Activated CD8-positive, alpha-beta memory T cell treated with anti-CD3 and anti-CD28 coated beads for 24 hours (primary cell): ENCODE data around the gene MEP1A.
A peak's percentile ranks its signal among the peaks of the same experiment; 100 is the strongest.
"Not testable (repeated sequence)": the region's sequence is repeated elsewhere in the genome, so short reads cannot be mapped to it uniquely, and the experiment has no call there.

Experiments
- DNase-seq: peaks from one replicate; pipeline ENCODE4 v3.0.0-alpha.2; 2020

Gene MEP1A

GRCh38 chr6:46838033-46838432, 44.8 kb downstream of the MEP1A start:
- DNase-seq = no peak

DNA sequence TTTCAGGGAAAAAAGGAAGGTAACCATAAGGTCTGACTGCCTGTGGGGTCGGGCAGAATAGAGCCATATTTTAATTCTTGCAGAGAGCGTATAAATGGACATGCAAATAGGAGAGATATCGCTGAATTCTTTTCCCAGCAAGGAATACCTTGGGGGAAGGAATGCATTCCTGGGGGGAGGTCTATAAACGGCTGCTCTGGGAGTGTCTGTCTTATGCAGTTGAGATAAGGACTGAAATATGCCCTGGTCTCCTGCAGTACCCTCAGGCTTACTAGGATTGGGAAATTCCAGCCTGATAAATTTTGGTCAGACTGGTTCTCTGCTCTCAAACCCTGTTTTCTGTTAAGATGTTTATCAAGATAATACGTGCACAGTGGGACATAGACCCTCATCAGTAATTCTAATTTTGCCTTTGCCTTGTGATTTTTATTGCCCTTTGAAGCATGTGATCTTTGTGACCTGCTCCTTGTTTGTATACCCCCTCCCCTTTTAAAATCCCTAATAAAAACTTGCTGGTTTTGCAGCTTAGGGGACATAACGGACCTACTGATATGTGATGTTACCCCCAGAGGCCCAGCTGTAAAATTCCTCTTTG, 49.2 kb downstream of the MEP1A start:
- not testable (repeated sequence) for DNase-seq

DNA sequence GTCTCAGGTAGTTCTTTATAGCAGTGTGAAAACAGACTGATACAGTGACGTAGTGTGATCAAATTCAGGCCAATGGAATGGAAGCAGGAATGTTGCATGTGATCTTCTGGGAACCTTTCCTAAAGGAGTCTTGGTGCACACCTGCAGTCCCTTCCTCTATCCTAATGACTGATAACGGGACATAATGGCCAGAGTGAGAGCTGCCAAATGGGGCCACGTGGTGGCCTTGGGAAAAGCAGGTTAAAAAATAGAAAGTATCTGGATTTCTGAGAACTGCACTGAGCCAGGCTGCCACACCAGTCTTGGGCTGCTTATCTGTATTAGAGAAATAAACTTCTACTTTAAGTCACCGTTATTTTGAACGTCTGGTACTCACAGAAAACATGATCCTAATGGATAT, 51.9 kb downstream of the MEP1A start:
- DNase-seq = no peak

- DNase-seq = peak; percentile 85
Measured at GRCh38 chr6:46848684-46849360, 55.6 kb downstream of the MEP1A start.

- no peak for DNase-seq
Measured at GRCh38 chr6:46849361-46849690, 56.1 kb downstream of the MEP1A start.

- no peak for DNase-seq
Measured at GRCh38 chr6:46850792-46851191, 57.6 kb downstream of the MEP1A start.

DNA sequence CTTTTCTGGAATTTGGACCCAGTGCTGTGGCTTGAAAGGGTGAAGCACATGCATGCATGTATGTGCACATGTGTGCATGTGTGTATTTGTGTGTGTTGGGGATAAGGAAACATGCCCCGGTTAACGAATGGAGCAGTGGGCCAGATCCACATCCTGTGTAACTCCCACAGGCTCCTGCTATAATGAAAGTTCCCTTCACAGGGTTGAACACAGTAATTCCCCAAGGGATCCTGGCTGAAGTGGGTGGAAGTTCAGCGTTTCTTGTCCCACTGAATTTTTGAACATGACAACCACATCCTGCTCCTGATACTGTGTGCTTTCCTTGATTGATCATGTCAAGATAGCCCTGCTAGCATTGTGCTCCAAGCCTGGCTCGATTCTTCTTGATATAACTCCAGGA, 58.4 kb downstream of the MEP1A start:
- DNase-seq = not testable (repeated sequence)

DNA sequence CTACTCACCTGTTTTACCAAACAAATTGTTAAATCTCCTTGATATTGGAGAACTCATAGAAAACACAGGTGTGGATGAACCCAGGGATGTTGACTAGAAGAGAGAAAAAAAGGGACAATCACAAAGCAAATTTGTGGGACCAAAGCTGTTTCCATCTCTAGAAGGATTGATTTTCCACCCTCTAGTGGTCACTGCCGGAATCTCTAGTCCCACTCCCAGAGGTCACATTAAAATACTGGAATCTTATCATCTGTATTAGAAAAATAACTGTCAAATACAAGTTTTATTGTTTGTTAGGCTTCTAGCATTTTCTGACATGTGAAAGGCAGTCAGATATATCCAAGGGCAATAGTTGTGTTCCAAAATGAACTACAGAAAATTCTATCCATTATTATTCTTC, 62.8 kb downstream of the MEP1A start:
- not testable (repeated sequence) for DNase-seq

GRCh38 chr6:46862381-46862780, 69.2 kb downstream of the MEP1A start:
- DNase-seq = no peak

- DNase-seq = no peak
Measured at GRCh38 chr6:46863791-46864190, 70.6 kb downstream of the MEP1A start.

GRCh38 chr6:46865221-46865620, 72.0 kb downstream of the MEP1A start:
- DNase-seq = no peak

GRCh38 chr6:46867411-46867810, 74.2 kb downstream of the MEP1A start:
- no peak for DNase-seq

- no peak for DNase-seq
Measured at GRCh38 chr6:46876126-46876525, 82.9 kb downstream of the MEP1A start.

- no peak for DNase-seq
Measured at GRCh38 chr6:46879003-46879402, 85.8 kb downstream of the MEP1A start.

DNA sequence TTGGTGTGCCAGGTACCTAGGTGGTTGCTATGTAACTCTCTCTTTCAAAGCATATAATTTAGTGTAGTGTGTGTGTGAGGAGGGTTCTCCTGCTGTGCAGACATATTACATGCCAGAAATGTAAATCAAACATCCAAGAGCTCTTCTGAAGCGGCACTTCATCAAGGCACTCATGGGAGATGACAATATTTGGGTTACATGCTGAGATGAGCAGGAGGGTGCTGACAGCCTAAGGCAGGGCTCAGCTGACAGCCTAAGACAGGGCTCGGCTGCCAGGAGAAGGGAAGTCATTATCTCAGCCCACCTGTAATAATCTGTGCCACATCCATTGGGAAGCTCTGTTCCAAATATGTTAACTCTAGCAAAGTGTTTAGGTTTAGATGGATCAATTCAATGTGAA, 89.5 kb downstream of the MEP1A start:
- no peak for DNase-seq

- no peak for DNase-seq
Measured at GRCh38 chr6:46888031-46888430, 94.8 kb downstream of the MEP1A start.

DNA sequence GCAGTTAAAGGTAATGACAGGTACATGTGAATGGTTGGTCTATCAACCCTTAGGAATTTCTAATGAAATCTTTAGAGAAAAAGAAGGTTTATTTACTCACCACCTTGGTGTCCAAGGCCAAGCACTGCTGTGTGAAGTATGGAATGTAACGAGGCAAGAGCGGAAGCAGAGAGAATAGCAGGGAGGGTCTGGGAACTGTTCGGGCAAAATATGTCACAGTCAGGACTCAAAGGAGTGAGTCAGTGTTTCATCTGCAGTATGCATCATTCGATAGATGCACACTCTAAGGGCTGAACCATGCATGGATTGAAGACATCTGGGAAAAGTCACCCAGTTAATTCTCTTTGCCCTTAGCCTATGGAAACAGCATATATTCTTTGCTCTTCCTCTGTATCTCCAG, 95.4 kb downstream of the MEP1A start:
- DNase-seq = no peak
